ENCODE data around the gene DEXI. TPM values are rescaled to one million over a fixed set of nuclear protein-coding genes. Genes with fewer than 3 reads are reported as not detected.

The DEXI gene
- polyA plus RNA-seq, 3 donors = 4.9 to 10.8 (median 6.8) TPM

GRCh38 chr16:10927497-10928112, 14.7 kb downstream of the DEXI start:
- no peak overlapping the region for H3K9ac ChIP-seq (ENCODE audit: insufficient read depth, low read length, poor library complexity, severe bottlenecking)
- H3K27me3 ChIP-seq (ENCODE audit: control insufficient read depth in 2 of 2, insufficient read depth in 2 of 2, low read length in 2 of 2) = no peaks in the 10 kb centered on the region
- intact Hi-C loops (cut with micrococcal nuclease) = no loop called here
- DNase-seq = no peak
- TF ChIP-seq CTCF (IDR thresholded peaks at IDR 0.05) = no peak
- peaks cover 100% of the 10 kb centered on the region for H4K20me1 ChIP-seq (ENCODE audit: insufficient read depth, low read length)
- Mint-ChIP-seq H3K27me3 (ENCODE audit: low read depth in 3 of 3) (peaks cover 0 to 3% (median 0%) of the 10 kb centered on the region in 3 donors), H3K9me3 (peaks cover 0 to 3% (median 0%) of the 10 kb centered on the region in 7 donors), H3K27ac (no peak overlapping the region), H3K4me1 (peaks cover 26% of the 10 kb centered on the region), H3K4me3 (no peak overlapping the region), H3K36me3 (peaks cover 54 to 69% of the 10 kb centered on the region in 2 donors)
- WGBS (ENCODE audit: insufficient coverage) = 98% methylated on average over 7 of the region's 11 CpGs
- H3K36me3 ChIP-seq (replicated peaks in 1 of 2; ENCODE audit: control insufficient read depth in 1 of 2, insufficient read depth in 2 of 2, low read length in 2 of 2) = peaks cover 51 to 66% of the 10 kb centered on the region in 2 donors
- no peak overlapping the region for H3K4me2 ChIP-seq (replicated peaks; ENCODE audit: extremely low read depth, low read length, poor library complexity, severe bottlenecking)
- H3K79me2 ChIP-seq (ENCODE audit: insufficient read depth, low read length) = no peaks in the 10 kb centered on the region
- no peaks in the 10 kb centered on the region for H3K9me3 ChIP-seq (replicated peaks in 1 of 2; ENCODE audit: control insufficient read depth in 1 of 2, insufficient read depth in 1 of 2, low read length in 2 of 2)
- no peak overlapping the region for H3K27ac ChIP-seq (ENCODE audit: low read depth in 1 of 2, low read length in 2 of 2)
- H2AFZ ChIP-seq (ENCODE audit: insufficient read depth, low read depth, low read length, poor library complexity, severe bottlenecking) = no peak overlapping the region
- H3K4me3 ChIP-seq (replicated peaks in 1 of 3; ENCODE audit: low read depth in 2 of 3, low read length in 3 of 3) = no peak overlapping the region
- peaks cover 6 to 8% of the 10 kb centered on the region in 2 donors for H3K4me1 ChIP-seq (ENCODE audit: control insufficient read depth in 1 of 2, insufficient read depth in 2 of 2, low read length in 2 of 2)

GRCh38 chr16:10926867-10927266, 15.4 kb downstream of the DEXI start:
- Mint-ChIP-seq H3K9me3 (peaks cover 0 to 3% (median 0%) of the 10 kb centered on the region in 7 donors), H3K27ac (no peak overlapping the region), H3K36me3 (peaks cover 56 to 74% of the 10 kb centered on the region in 2 donors), H3K4me3 (no peak overlapping the region), H3K27me3 (ENCODE audit: low read depth in 3 of 3) (peaks cover 0 to 3% (median 0%) of the 10 kb centered on the region in 3 donors), H3K4me1 (peaks cover 24% of the 10 kb centered on the region)
- H2AFZ ChIP-seq (ENCODE audit: insufficient read depth, low read depth, low read length, poor library complexity, severe bottlenecking) = no peak overlapping the region
- H3K9ac ChIP-seq (ENCODE audit: insufficient read depth, low read length, poor library complexity, severe bottlenecking) = no peak overlapping the region
- peaks cover 58 to 73% of the 10 kb centered on the region in 2 donors for H3K36me3 ChIP-seq (replicated peaks in 1 of 2; ENCODE audit: control insufficient read depth in 1 of 2, insufficient read depth in 2 of 2, low read length in 2 of 2)
- no peak overlapping the region for H3K4me2 ChIP-seq (replicated peaks; ENCODE audit: extremely low read depth, low read length, poor library complexity, severe bottlenecking)
- no peak for DNase-seq
- peaks cover 6 to 8% of the 10 kb centered on the region in 2 donors for H3K4me1 ChIP-seq (ENCODE audit: control insufficient read depth in 1 of 2, insufficient read depth in 2 of 2, low read length in 2 of 2)
- H3K79me2 ChIP-seq (ENCODE audit: insufficient read depth, low read length) = no peaks in the 10 kb centered on the region
- H3K27me3 ChIP-seq (ENCODE audit: control insufficient read depth in 2 of 2, insufficient read depth in 2 of 2, low read length in 2 of 2) = no peaks in the 10 kb centered on the region
- no peak for TF ChIP-seq CTCF (IDR thresholded peaks at IDR 0.05)
- peaks cover 100% of the 10 kb centered on the region for H4K20me1 ChIP-seq (ENCODE audit: insufficient read depth, low read length)
- no peak overlapping the region for H3K27ac ChIP-seq (ENCODE audit: low read depth in 1 of 2, low read length in 2 of 2)
- intact Hi-C loops (cut with micrococcal nuclease) = no loop called here
- H3K9me3 ChIP-seq (replicated peaks in 1 of 2; ENCODE audit: control insufficient read depth in 1 of 2, insufficient read depth in 1 of 2, low read length in 2 of 2) = no peaks in the 10 kb centered on the region
- H3K4me3 ChIP-seq (replicated peaks in 1 of 3; ENCODE audit: low read depth in 2 of 3, low read length in 3 of 3) = no peak overlapping the region
- whole genome bisulfite sequencing (ENCODE audit: insufficient coverage) = no CpG with 5 or more reads among the region's 5 CpGs

Measured in CD14-positive monocyte (primary cell).